Prostate gland (tissue), 2 donors: ENCODE results near the gene AP1S1.

Experiments used
- POLR2A ChIP-seq: fragments of 450-650 bp; IDR thresholded peaks from one replicate; pipeline ENCODE4 v1.6.1; 2016; ENCODE audit warnings: antibody characterized with exemption, mild to moderate bottlenecking
- TF ChIP-seq, protein P1 (sequence below), 4 experiments: fragments of 200-600 bp in 2 of 4; fragments of 450-650 bp in 2 of 4; sonication (generic) in 2 of 4; IDR thresholded peaks; 1 replicate in 3 of 4; 2 replicates in 1 of 4; pipeline ENCODE4 v1.5.1; 2016 to 2019; ENCODE audit warnings: antibody characterized with exemption in 4 of 4, mild to moderate bottlenecking in 2 of 4, moderate library complexity in 2 of 4

DNA sequence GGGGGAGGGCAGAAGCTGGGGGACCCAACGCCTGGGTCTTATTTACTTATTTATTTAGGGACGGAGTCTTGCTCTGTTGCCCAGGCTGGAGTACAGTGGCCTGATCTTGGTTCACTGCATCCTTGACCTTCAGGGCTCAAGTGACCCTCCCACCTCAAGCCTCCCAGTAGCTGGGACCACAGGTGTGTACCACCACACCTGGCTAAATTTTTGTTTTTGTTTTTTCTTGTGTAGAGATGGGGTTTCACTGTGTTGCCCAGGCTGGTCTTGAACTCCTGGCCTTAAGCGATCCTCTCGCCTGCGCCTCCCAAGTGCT, 48.3 kb downstream of the AP1S1 start:
- TF ChIP-seq, protein P1, sequence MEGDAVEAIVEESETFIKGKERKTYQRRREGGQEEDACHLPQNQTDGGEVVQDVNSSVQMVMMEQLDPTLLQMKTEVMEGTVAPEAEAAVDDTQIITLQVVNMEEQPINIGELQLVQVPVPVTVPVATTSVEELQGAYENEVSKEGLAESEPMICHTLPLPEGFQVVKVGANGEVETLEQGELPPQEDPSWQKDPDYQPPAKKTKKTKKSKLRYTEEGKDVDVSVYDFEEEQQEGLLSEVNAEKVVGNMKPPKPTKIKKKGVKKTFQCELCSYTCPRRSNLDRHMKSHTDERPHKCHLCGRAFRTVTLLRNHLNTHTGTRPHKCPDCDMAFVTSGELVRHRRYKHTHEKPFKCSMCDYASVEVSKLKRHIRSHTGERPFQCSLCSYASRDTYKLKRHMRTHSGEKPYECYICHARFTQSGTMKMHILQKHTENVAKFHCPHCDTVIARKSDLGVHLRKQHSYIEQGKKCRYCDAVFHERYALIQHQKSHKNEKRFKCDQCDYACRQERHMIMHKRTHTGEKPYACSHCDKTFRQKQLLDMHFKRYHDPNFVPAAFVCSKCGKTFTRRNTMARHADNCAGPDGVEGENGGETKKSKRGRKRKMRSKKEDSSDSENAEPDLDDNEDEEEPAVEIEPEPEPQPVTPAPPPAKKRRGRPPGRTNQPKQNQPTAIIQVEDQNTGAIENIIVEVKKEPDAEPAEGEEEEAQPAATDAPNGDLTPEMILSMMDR (IDR thresholded peaks at IDR 0.05): no peak
- no peak for TF ChIP-seq POLR2A
